ENCODE data around the gene SEMA3E.

Gene SEMA3E

DNA sequence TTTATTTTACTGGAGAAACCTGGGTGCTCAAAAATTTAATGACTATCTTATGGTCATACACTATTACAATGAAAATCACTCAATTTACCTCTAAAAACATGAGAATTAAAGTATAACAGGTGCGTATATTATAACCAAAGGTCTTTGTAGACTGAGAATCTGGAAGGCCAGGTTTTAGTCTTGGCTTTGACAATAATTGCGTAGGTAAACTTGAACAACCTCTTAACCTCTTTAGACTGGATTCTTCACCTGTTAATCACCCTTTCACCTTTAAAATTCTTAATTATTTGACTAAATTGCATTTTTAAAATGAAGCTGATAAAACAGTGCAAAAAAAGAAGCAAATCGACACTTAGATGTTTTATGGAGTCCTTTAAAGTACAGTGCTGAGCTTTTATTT, 156.1 kb downstream of the SEMA3E start:
- Histone ChIP-seq H3K4me3 (replicated peaks; ENCODE audit: insufficient read depth, low read length) (no peak overlapping the region), H3K27ac (replicated peaks) (no peak overlapping the region), H3K27me3 (ENCODE audit: insufficient read depth, poor library complexity, severe bottlenecking) (no peaks in the 10 kb centered on the region)
- TF ChIP-seq SPI1 (IDR thresholded peaks at IDR 0.05; ENCODE audit: borderline replicate concordance, low read depth) = no peak
- TF ChIP-seq CTCF (IDR thresholded peaks at IDR 0.05; ENCODE audit: insufficient read depth, low read length) = no peak
- TF ChIP-seq, protein P1, sequence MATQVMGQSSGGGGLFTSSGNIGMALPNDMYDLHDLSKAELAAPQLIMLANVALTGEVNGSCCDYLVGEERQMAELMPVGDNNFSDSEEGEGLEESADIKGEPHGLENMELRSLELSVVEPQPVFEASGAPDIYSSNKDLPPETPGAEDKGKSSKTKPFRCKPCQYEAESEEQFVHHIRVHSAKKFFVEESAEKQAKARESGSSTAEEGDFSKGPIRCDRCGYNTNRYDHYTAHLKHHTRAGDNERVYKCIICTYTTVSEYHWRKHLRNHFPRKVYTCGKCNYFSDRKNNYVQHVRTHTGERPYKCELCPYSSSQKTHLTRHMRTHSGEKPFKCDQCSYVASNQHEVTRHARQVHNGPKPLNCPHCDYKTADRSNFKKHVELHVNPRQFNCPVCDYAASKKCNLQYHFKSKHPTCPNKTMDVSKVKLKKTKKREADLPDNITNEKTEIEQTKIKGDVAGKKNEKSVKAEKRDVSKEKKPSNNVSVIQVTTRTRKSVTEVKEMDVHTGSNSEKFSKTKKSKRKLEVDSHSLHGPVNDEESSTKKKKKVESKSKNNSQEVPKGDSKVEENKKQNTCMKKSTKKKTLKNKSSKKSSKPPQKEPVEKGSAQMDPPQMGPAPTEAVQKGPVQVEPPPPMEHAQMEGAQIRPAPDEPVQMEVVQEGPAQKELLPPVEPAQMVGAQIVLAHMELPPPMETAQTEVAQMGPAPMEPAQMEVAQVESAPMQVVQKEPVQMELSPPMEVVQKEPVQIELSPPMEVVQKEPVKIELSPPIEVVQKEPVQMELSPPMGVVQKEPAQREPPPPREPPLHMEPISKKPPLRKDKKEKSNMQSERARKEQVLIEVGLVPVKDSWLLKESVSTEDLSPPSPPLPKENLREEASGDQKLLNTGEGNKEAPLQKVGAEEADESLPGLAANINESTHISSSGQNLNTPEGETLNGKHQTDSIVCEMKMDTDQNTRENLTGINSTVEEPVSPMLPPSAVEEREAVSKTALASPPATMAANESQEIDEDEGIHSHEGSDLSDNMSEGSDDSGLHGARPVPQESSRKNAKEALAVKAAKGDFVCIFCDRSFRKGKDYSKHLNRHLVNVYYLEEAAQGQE (IDR thresholded peaks at IDR 0.05; ENCODE audit: insufficient replicate concordance, low read depth) = no peak
- no peak for TF ChIP-seq GABPA (IDR thresholded peaks at IDR 0.05; ENCODE audit: low read depth)
- DNase-seq (ENCODE audit: low read depth in 1 of 2, low spot score in 1 of 2) = no peak

GRCh38 chr7:83487801-83488200, 161.1 kb downstream of the SEMA3E start:
- Histone ChIP-seq H3K27me3 (ENCODE audit: insufficient read depth, poor library complexity, severe bottlenecking) (no peaks in the 10 kb centered on the region), H3K4me3 (replicated peaks; ENCODE audit: insufficient read depth, low read length) (no peak overlapping the region), H3K27ac (replicated peaks) (no peak overlapping the region)
- no peak for DNase-seq (ENCODE audit: low read depth in 1 of 2, low spot score in 1 of 2)
- no peak for TF ChIP-seq GABPA (IDR thresholded peaks at IDR 0.05; ENCODE audit: low read depth)
- TF ChIP-seq POLR2AphosphoS5 (IDR thresholded peaks at IDR 0.05; ENCODE audit: low read depth) = no peak
- no peak for TF ChIP-seq CTCF (IDR thresholded peaks at IDR 0.05; ENCODE audit: insufficient read depth, low read length)

- Histone ChIP-seq H3K27ac (replicated peaks) (no peak overlapping the region), H3K4me3 (replicated peaks; ENCODE audit: insufficient read depth, low read length) (no peak overlapping the region), H3K27me3 (ENCODE audit: insufficient read depth, poor library complexity, severe bottlenecking) (no peaks in the 10 kb centered on the region)
- TF ChIP-seq, protein P1 (IDR thresholded peaks at IDR 0.05; ENCODE audit: insufficient replicate concordance, low read depth) = no peak
- TF ChIP-seq GABPA (IDR thresholded peaks at IDR 0.05; ENCODE audit: low read depth) (no peak), CTCF (IDR thresholded peaks at IDR 0.05; ENCODE audit: insufficient read depth, low read length) (no peak), POLR2AphosphoS5 (IDR thresholded peaks at IDR 0.05; ENCODE audit: low read depth) (no peak), SPI1 (IDR thresholded peaks at IDR 0.05; ENCODE audit: borderline replicate concordance, low read depth) (no peak)
- DNase-seq (ENCODE audit: low read depth in 1 of 2, low spot score in 1 of 2) = no peak
Measured at GRCh38 chr7:83486957-83487356, 162.0 kb downstream of the SEMA3E start.

DNA sequence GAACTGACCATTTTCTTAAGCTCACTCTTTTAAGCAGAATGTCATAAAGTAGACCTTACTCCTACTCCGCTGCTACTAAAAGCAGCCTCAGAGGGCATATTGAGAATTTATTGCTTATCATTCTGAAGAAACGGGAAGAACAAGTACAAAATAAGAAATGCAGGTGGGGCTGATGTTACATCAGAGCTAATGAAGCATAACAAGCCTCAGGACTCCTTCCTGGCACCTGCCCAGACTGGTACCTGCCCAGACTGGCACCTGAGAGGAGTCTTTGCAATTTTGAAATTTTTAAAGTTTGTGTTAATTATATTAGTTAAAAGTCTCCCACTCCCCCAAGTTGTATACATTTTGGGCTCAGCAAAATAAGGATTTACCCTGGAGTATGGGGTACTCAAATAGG, 162.4 kb downstream of the SEMA3E start:
- no peak for DNase-seq (ENCODE audit: low read depth in 1 of 2, low spot score in 1 of 2)
- Histone ChIP-seq H3K27me3 (ENCODE audit: insufficient read depth, poor library complexity, severe bottlenecking) (no peaks in the 10 kb centered on the region), H3K27ac (replicated peaks) (no peak overlapping the region), H3K4me3 (replicated peaks; ENCODE audit: insufficient read depth, low read length) (no peak overlapping the region)
- TF ChIP-seq GABPA (IDR thresholded peaks at IDR 0.05; ENCODE audit: low read depth) (no peak), SPI1 (IDR thresholded peaks at IDR 0.05; ENCODE audit: borderline replicate concordance, low read depth) (no peak), CTCF (IDR thresholded peaks at IDR 0.05; ENCODE audit: insufficient read depth, low read length) (no peak), POLR2AphosphoS5 (IDR thresholded peaks at IDR 0.05; ENCODE audit: low read depth) (no peak)
